Left renal cortex interstitium (tissue), 4 donors: ENCODE data around the gene RFXANK. TPM values are rescaled to one million over a fixed set of nuclear protein-coding genes. Genes with fewer than 3 reads are reported as not detected.
"Not testable (repeated sequence)": the region's sequence is repeated elsewhere in the genome, so short reads cannot be mapped to it uniquely, and the experiment has no call there.

ENCODE experiments used
- DNase-seq, 4 donors: peaks; one replicate each; pipeline ENCODE4 v3.0.0-alpha.2; 2013; ENCODE audit warnings: low read depth in 4 of 4, low spot score in 2 of 4, missing footprints in 1 of 4
- polyA plus RNA-seq, 4 donors: library from polyadenylated mRNA; unstranded; fragments of 120-200 nt; gene quantifications; one replicate each; pipeline ENCODE4 v1.2.1, GENCODE V29; 2013; ENCODE audit not compliant: insufficient read length in 4 of 4

RFXANK gene, protein sequence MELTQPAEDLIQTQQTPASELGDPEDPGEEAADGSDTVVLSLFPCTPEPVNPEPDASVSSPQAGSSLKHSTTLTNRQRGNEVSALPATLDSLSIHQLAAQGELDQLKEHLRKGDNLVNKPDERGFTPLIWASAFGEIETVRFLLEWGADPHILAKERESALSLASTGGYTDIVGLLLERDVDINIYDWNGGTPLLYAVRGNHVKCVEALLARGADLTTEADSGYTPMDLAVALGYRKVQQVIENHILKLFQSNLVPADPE
- 10 to 100 TPM; 58.1 to 96.0 (median 75.3) TPM for polyA plus RNA-seq

- peak; percentile 97 to 100 (median 100) for DNase-seq
These were observed at the start of gene RFXANK, which contains the start of gene BORCS8 for GRCh38 chr19:19192078-19192882. RFXANK (plus strand) TSS chr19:19192258; CDS start chr19:19193947, 1,689 bp downstream. BORCS8 (minus strand) TSS chr19:19192152; CDS start chr19:19192117, 35 bp downstream.

DNA sequence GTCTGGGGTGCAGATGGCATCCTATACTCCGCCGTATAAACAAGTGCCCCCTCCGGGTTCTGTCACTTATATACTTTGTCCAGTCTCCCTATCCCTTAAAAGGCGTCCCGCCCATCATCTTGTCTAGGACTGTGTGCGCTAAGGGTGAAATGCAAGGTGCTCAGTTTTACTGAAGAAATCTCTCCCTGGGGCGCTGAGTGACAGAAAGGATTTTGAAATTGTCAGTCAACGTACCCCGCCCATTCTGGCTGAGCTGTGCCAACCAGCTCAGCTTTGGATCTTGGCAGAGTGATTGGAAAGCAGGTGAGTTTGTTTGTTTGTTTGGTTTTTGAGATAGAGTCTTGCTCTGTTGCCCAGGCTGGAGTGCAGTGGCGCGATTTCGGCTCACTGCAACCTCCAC, 49.7 kb upstream of the RFXANK start:
- no peak for DNase-seq

DNA sequence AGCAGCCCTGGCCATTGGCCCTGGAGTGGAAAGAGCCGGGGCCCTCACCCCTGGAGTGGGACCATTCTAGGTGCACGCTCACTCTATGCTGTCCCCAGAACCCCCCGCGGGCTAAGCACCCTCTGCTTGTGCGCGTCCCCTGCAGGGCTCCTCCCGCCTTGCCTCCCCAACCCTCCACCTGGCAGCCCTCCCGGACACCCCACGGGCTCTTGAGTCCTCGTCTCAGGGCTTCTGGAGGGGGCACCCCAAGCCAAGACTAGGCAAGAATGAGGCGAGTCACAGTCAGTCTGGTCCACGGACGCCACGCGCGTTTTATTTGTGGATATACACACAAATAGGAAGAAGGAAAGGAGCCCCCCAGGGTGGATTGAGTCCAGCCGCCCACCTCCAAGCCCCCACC, 46.8 kb upstream of the RFXANK start:
- DNase-seq, result no peak

DNA sequence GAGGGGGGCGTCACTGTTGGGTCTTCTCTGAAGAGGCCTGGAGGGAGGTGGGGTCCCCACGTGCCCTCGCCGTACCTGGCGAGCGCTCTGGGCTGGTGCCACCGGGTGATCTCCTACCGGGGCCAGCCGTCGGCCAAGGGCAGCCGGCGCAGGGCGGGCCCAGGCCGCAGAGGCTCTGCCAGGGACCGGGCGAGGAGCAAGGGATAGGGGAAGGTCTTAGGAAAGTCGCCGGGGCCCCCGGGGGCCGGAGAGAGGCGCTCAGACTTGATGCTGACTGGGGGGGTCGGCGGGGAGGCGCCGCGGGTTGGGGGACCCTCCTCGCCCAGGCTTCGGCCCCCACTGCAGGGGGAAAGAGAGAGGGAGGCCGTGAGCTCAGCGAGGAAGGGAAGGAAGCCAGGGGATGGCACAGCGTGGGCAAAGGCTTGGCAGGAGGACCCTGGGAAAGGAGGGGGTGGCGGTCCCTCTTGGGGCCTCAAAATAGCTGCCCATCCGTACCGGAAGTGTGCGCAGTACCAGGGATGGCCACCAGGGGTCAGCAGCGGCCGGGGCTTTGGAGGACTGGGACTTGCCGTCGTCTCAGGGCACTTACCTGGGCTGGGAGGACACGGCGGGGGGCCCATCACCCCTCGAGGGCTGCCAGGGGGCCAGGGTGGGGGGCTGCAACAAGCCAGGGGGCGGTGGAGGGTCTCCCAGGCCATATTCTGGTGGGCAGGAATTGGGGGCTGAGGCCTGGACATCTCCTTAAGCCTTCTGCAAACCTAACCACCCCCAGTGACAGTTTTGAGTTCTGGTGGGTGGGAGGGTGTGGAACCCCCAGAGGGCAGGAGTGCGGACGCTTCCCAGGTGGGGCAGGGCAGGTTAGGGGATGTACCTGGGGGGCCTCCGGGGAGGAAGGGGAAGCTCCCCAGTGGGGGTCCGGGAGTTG, 46.1 kb upstream of the RFXANK start:
- DNase-seq, result peak in 1 of 4 donors; percentile 49

DNA sequence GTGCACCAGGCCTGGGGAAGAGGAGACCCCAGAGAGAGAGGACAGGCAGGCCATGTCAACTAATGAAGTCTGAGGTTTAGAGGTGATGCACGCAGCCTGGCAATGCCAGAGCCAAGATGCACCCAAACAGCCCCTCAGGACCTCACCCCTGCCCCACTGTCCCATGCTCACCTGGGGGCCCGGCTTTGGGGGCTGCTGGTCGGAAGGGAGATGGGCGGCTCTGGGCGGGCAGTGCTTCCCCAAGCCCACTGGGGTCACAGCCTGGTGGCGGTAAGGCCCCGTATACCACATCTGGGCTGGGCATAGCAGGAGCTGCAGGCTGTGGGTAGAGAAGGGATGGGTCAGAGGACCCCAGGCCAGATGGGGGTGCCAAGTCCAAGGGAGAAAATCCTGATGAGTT, 45.2 kb upstream of the RFXANK start:
- DNase-seq, result no peak

GRCh38 chr19:19147344-19147743, 44.7 kb upstream of the RFXANK start:
- DNase-seq, result no peak

DNA sequence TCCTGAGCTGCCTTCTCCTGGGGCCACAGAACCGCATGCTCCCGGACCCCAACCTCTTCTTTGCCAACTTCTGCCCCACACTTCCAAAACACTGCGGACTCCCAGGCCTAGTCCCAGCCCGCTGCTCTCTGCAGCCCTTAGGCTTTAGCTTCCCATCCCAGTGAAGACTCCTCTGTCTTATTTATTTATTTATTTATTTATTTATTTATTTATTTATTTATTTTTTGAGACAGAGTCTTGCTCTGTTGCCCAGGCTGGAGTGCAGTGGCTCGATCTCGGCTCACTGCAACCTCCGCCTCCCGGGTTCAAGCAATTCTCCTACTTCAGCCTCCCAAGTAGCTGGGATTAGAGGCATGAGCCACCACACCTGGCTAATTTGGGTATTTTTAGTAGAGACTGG, 43.6 kb upstream of the RFXANK start:
- DNase-seq, result not testable (repeated sequence)

- no peak for DNase-seq
These were observed 42.6 kb upstream of the RFXANK start for GRCh38 chr19:19149435-19149834.

- DNase-seq, result no peak
These were observed 40.6 kb upstream of the RFXANK start for GRCh38 chr19:19151418-19151817.

DNA sequence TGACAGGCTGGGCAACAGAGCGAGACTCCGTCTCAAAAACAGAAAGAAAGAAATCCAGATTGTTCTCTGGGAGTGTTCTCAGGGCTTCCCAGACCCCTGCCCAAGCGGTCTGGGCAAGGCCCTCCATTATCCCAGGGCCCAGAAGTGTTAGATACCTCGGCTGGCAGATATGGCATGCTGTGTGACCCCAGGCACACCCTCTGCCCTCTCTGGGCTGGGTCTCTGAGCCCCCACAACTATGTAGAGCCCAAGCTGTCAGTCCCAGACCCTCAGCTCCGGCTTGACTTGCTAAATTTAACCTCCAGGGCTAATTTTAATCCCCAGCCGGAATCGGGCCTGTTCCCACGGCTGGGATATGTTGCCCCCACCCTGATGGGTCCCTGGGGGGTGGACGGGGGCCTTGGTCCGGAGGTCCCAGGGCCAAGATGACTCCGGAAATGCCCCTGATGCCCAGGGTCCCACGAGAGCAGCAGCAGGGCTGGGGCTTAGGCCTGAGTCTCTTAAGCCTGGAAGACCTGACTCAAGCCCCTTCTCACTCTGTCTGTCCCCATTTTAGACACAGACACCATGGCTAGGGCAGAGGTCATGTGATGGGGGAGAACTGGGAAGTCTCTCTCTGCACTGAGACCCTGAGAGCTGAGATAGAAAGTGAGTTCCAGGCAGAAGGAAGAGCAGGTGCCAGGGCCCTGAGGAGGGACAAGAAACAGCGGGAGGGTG, 39.2 kb upstream of the RFXANK start:
- DNase-seq, result no peak

- no peak for DNase-seq
These were observed 37.1 kb upstream of the RFXANK start for GRCh38 chr19:19154768-19155494.

DNA sequence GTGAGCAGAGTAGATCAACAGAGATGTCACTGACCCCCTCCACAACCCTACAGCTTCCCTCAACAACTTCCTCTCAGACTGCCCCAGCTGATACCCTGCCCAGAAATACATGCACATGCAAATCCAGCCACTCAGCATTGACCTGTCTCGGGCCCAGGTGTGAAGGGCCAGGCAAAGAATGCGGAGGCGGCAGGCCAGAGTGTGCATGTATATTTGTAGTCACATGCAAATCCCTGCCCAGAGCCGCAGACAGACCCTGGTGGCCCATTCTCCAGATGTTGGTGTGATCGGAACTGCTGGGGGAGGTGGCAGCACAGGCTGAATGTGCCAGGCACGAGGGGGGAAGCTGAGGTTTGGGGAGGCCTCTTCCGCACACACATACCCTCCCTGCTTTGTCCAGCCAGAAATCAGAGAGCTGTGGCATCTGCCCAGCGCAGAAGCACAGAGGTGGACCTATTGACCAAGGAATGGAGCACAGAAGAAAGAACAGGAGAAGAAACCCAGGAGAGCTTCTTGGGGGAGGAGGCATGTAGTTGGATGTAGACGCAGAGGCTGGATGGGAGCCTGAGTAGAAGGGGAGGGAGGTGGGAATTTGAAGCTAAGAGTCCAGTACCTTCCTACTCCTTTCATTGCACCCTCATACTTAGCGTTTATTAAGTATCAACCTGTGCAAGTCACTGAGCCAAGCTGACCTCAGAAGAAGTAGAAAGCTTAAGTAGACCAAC, 36.4 kb upstream of the RFXANK start:
- no peak for DNase-seq

GRCh38 chr19:19157808-19158207, 34.2 kb upstream of the RFXANK start:
- DNase-seq, result no peak

DNA sequence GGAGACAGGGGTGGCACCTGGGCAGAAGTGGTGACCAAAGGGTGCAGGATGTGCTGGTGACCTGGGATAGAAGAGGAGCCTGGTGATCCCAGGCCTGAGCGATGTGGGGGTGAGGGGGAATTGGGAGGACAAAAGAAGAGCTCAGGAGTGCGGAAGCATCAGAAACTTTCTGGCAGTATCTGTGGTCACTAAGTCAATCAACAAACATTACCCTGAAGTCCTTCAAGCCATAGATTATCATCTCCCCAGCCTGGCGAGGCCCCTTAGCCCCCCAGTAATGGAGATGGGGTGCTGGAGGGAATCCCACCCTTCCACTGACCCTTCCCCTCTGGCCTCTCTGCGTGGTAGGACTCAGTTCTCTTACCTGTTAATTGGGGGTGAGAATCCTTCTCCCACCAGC, 32.5 kb upstream of the RFXANK start:
- no peak for DNase-seq

- DNase-seq, result no peak
These were observed 31.5 kb upstream of the RFXANK start for GRCh38 chr19:19160461-19161035.

- no peak for DNase-seq
These were observed 29.6 kb upstream of the RFXANK start for GRCh38 chr19:19162495-19162894.

DNA sequence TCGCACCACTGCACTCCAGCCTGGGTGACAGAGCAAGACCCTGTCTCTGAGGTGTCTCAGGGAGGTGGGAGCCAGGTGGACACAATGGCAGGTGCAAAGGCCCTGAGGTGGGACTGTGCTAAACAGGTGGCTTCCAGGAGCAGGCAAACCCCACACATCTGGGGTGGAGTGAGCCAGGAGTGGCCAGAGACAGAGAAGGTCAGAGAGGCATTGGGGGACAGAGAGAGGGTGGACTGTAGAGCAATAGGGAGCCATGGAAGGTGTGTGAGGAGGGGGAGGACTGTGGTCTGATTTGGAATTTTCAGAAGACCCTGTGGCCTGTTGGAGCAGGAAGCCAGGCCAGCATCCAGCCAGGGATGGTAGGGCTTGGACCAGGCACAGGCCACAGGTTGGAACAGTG, 26.7 kb upstream of the RFXANK start:
- DNase-seq, result no peak

DNA sequence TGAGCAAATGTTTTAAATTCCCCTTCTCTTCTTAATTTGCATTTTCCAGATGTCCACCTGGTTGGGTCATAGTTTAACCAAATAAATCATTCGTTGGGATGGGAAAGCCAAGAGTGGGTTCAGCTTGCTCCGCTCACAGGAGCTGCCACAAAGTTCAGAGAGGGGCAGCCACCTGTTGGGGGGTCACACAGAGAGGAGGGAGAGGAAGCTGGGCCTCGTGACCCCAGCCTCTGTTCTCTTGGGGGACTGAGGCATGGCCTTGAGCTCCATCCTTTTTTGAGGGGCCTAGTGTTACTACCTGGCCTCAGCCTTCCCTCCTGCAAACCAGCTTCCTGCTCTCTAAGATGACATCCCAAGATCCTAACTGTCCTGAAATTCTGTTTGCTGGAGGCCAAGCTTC, 24.4 kb upstream of the RFXANK start:
- DNase-seq, result no peak
